Fibroblast of skin of scalp (primary cell): ENCODE measurements around the gene CTDSPL.

Experiments
- DNase-seq: peaks from one replicate; pipeline ENCODE4 v3.0.0-alpha.2; 2013

The CTDSPL gene

DNA sequence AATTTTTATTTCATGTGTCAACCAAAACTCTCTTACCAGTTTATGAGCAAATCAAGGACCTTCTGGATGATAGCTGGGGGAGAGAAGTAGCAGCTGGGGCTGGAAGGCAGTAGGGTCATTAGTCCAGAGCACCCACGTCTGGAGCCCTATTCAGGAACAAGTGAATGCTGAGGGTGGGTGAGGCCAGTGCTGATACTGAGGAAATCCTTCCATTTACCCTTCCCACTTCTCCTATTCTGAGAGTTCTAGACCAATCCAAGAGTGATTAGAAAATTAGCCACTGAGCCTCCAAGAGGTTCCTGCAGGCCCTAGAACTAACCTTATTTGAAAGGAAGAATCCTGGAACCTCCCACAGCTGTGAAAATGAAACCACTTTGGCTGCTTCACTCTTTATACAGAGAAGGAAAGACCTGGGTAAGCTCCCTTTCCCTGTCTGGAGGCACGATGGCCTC, 82.7 kb downstream of the CTDSPL start:
- DNase-seq, result no peak

DNA sequence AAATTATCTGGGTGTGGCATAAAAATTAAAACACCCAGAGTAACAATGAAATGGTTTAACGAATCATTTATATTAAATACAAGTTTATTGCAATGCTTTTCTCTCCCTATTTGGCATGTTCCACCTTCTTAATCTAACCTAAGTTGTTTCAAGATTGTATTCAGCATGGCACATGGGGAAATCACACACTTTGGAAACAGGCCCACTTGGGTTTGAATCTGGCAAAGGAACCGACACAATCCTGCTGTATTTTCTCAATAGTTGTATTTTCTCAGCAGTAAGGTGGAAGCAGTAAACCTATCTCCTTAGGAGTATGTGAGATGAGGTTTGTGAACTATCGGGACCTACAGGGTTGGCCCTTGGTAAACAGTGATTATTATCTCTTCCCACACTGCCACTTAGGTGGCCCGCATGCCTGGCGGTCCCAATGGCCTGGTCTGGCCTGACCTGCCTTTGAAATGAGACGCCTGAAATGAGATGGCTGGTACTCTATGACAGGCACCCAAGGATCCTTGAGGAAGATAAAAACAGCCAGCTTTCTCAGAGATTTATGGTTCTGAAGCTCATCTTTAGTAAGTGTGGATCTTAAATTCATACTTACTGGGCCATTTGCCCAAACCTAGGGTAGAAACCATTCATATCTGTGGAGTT, 83.6 kb downstream of the CTDSPL start:
- no peak for DNase-seq

- DNase-seq, result peak; percentile 67
These were observed 84.3 kb downstream of the CTDSPL start for GRCh38 chr3:37945807-37946530.

- no peak for DNase-seq
These were observed 84.8 kb downstream of the CTDSPL start for GRCh38 chr3:37946531-37946889.

GRCh38 chr3:37949866-37950265, 88.2 kb downstream of the CTDSPL start:
- peak; percentile 55 for DNase-seq

GRCh38 chr3:37952564-37952963, 90.9 kb downstream of the CTDSPL start:
- DNase-seq, result no peak

GRCh38 chr3:37953226-37953625, 91.5 kb downstream of the CTDSPL start:
- no peak for DNase-seq

DNA sequence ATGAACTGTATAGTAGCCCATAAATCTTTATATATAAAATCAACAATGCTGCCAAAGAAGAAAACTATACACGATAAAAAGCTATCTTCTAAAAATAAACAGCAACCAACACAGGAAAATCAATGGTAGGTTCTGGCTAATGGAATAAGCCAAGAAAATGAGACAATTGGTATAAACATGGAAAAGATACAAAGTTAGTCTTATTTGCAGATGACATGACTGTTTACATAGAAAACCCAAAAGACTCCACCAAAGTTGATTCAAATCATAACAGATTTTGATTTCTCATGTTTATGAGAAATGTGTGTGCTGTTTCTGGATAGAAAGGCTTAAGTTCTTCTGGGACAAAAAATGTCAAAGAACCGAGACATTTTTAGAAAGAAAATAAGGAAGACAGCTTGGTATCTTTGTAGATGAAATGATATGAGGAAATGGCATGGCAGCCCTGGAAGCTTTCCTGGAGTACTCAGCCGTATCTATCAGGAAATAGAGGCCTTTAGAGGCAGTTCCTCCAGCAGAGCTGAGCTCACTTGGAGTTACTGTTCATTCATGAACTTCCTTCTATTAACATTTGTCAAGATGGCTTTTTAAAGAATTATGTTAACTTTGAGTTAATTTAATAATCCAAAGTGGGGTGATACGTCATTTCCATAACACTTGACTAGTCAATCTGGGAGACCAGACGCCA, 92.2 kb downstream of the CTDSPL start:
- no peak for DNase-seq

- no peak for DNase-seq
These were observed 93.2 kb downstream of the CTDSPL start for GRCh38 chr3:37954881-37955280.

DNA sequence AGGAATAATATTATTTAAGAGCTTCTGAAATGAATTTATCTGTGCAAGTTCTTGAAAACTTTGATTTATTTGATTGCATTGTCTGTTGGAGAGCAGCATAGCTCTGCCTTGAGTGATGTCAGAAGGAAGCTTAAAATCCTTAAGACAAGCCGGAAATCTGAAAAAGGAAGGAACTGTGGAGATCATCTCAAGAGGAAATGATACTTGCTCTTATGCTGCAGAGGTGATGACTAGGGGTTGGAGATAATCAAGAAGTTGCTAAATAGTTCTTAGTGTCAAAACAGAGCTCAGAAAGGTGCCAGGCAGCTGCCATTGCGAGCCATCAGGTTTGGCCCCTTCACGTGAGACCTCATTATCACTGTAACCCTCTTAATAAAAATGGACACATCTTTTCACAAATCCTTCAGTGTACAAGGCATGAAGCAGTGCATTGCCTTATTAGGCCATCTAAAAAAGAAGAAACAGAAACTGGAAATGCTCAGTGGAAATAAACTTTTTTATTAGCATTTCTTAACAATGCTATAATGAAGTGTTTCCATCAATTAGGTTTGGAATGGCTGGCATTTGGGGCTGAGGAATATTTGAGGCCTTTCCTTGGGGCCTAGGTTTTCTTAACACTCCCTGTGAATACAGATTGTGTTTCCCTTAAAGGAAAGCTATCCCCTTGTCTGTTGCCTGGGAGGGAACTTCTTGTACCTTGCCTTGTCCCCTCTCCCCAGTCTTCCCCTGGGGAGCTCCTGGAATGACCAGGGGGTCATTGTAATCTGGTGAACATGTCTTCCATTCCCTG, 94.4 kb downstream of the CTDSPL start:
- no peak for DNase-seq

DNA sequence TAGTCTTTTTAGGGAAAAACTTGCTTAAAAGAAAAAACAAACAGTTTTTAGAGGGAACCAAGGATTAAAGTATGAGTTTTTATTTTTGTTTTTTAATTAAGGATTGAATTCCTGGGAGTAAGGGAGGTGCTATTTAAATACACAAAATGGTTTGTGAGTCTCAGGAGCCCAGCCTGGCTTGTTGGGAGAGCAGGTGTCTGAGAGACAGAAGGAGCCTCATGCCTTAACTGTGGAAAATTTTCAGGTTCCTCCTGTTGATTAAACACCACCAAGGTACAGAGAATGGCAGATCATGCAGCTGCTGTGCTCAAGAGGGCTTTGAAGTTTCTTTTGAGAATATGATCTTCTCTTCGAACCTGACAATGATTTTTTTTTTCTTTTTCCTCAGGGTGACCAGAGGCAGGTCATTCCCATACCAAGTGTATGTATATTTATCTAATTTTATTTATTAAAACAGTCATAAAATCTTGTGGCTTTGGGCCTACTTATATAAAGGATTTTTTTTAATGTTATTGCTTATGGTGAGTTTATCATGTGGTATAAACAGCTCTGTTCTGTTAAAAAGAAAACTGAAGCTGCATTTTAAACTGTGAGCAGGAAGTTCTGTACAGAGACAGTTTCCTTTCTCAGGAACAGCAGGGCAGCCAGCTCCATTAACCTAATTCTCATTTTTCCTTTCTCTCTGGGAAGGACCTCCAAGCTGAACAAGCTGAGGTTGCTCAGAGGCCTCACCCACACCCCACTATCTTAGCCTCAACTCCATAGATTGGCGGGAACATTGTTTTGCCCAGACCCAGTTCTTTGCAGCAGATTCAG, 95.3 kb downstream of the CTDSPL start:
- no peak for DNase-seq

GRCh38 chr3:37957539-37957936, 95.9 kb downstream of the CTDSPL start:
- DNase-seq, result no peak

GRCh38 chr3:37961622-37962431, 100.1 kb downstream of the CTDSPL start:
- DNase-seq, result no peak

GRCh38 chr3:37963016-37963415, 101.3 kb downstream of the CTDSPL start:
- peak; percentile 61 for DNase-seq

GRCh38 chr3:37963635-37964034, 102.0 kb downstream of the CTDSPL start:
- no peak for DNase-seq

GRCh38 chr3:37964146-37964545, 102.5 kb downstream of the CTDSPL start:
- DNase-seq, result no peak

- no peak for DNase-seq
These were observed 103.0 kb downstream of the CTDSPL start for GRCh38 chr3:37964716-37965115.

GRCh38 chr3:37967260-37967881, 105.7 kb downstream of the CTDSPL start:
- peak; percentile 70 for DNase-seq

GRCh38 chr3:37968199-37968598, 106.5 kb downstream of the CTDSPL start:
- no peak for DNase-seq

DNA sequence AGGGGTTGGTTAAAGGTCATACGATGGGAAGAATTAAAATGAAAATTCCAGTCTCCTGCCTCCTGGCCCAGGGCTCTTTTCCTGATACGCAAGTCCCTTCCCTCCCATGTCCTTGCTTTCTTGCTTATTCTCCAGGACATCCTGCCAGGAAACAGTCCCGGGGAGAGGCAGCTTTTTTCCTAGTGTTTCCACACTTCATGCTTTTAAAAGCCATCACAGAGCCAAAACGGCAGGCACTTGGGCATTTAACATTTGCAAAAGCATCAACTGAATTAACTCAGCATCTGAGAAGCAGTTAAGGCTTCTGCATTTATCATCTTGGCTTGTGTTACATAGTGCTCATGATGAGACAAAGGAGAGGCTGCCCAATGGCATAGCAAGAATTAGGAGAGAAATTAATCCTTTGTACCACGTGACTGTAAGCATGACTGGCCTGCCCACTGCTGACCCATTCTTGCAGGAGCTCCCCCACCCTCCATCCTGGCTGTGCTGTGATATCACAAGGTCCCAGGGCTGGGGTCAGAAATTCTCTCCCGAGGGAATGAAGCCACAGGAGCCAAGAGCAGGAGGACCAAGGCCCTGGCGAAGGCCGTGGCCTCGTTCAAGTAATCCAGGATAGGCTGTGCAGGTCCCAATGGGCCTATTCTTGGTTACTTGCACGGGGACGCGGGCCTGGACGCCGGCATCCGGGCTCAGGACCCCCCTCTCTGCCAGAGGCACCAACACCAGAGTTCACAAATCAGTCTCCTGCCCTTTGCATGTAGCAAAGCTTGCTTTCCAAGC, 107.3 kb downstream of the CTDSPL start:
- no peak for DNase-seq
